CD4-positive, alpha-beta T cell treated with Interleukin-4 for 1 hour (primary cell): Measurements from ENCODE around the gene UCHL5.
"Not testable (repeated sequence)": the region's sequence is repeated elsewhere in the genome, so short reads cannot be mapped to it uniquely, and the experiment has no call there.

Experiments
- DNase-seq, 2 donors: peaks; one replicate each; pipeline ENCODE4 v3.0.0-alpha.2; 2020 to 2022

Gene UCHL5

DNA sequence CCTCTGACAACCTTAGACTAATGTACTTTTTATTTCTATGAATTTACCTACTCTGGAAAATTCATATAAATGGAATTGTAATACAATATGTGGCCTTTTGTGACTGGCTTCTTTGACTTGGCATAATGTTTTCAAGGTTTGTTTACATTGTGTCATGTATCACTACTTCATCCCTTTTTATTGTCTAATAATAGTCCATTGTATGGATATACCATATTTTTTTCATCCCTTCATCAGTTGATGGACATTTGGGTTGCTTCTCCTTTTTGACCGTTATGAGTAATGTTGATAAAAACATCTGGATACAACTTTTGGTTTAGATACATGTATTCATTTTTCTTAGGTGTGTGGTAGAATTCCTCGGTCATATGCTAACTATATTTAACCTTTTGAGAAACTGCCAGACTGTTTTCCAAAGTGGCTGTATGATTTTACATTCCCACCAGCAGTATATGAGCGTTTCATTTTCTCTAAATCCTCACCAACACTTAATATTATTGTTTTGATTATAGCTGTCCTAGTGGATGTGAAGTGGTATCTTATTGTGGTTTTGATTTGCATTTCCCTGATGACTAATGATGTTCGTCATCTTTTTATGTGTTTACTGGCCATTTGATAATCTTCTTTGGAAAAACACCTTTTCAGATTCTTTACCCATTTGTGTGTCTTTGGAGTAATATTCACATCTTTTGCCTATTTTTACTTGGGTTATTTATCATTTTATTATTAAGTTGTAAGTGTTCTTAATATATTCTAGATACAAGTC lies 3.7 kb upstream of the UCHL5 start:
- DNase-seq = peak in 1 of 2 donors; percentile 30

DNA sequence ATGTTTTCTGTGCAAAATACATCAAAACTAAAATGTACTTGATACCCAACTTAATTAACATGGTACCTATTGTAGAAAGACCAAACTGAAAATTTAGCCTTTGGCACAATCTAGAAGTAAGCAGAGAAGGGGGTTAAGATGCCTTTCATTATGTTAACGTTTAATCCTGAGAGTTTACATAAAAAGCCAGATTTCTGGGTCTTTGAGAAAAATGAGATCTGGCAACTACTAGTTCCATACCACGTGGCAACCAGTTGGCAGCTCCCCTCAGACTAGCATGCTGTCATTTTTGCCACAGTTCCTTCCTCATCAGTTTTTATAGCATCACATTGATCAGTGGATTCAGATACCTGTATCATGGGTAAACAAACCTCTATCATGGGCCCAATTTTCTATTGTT lies 1.8 kb upstream of the UCHL5 start:
- DNase-seq = peak in 1 of 2 donors; percentile 25

DNA sequence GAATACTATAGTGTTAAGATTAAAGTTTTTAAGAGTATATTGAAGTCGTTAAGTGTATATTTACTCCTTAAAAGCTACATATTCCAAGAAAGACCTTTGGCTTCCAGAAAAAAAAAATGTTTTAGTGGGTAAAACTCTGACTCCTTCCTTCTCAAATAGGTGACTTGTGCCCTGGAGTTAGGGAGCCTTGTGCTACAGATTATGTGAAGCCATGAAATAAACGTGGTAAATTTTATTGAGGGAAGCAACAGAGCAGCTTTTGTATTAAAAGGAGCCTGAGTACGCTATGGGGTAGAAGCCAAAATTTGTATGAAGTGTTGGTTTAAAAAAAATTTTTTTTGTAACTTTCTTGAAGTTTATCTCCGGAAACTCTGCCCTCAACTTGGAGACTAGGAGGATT lies 1.2 kb upstream of the UCHL5 start:
- no peak for DNase-seq

- DNase-seq = no peak
These were observed 899 bp upstream of the UCHL5 start for GRCh38 chr1:193060115-193060403.

DNA sequence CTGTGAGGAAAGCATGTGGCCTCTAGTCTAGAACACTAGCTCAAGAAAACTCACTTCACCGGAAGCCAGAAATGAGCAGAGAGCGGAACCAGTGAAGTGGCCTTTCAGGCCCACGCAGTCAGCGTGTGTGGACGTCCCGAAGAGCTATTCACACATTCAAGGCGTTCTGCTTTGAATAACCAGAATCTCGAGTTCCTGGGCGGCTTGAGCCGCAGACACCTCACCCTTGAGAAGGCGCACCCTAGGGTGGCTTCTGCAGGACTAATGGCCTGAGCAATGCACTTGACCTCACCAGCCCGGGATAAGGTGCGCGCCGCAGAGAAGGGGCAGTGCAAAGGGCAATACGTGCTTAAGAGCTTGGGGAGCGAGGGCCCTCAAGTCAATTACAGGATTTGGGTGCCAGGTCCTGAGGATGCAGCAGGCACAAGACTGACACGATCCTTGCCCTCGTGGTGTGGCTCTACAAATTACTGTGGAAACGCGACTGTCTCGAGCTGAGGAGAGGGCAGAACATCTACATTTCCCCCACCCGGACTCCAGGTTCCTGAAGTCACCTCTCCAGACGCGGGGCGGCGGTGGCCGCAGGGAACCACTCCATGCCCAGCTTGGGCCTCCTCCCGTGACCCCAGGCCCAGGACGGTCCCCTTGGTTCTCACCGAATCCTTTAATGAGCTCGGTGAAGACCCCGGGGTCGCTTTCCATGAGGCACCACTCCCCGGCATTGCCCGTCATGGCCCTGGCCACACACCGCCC lies 455 bp downstream of the UCHL5 start:
- DNase-seq = peak; percentile 61 to 66

DNA sequence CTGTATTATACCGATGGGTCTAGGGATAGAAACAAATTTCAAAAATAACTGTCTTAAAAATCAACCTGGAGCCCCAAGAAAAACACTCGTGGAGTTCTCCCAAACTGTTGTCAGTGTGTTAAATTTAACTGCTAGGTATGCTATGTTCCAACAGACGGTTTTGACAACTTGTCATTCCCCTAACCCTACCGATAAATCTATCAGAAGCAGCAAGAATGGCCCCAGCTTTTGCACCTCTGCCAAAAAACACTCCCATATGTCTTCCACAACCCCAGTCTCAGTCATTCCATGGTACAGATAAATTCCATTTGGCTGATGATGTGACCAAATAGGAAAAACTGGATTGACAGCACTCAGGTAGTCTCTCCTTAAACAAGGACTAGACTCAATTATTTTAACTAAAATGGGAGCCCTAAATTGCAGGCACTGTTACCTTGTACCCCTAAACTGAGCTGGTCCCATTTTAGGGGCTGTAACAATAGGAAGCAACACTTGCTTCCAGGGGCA lies 4.9 kb downstream of the UCHL5 start:
- no peak for DNase-seq

DNA sequence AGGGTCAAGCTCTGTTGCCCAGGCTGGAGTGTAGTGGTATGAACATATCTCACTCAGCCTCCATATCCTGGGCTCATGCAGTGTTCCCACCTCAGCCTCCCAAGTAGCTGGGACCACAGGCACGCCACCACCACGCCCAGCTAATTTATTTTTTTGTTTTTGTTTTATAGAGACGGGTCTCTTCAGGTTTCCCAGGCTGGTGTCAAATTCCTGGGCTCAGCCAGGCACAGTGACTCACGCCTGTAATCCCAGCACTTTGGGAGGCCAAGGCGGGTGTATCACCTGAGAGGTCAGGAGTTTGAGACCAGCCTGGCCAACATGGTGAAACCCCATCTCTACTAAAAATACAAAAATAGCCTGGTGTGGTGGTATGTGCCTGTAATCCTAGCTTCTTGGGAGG lies 10.2 kb downstream of the UCHL5 start:
- DNase-seq = not testable (repeated sequence)

- DNase-seq = no peak
These were observed 16.1 kb downstream of the UCHL5 start for GRCh38 chr1:193042766-193043691.

GRCh38 chr1:193040011-193040410 lies 19.1 kb downstream of the UCHL5 start:
- no peak for DNase-seq

GRCh38 chr1:193036337-193037047 lies 22.7 kb downstream of the UCHL5 start:
- no peak for DNase-seq

- DNase-seq = no peak
These were observed 25.6 kb downstream of the UCHL5 start for GRCh38 chr1:193033610-193034009.

- not testable (repeated sequence) for DNase-seq
These were observed 26.3 kb downstream of the UCHL5 start for GRCh38 chr1:193032643-193033427.

- DNase-seq = peak in 1 of 2 donors; percentile 16
These were observed 27.7 kb downstream of the UCHL5 start for GRCh38 chr1:193031431-193031830.

GRCh38 chr1:193030280-193030679 lies 28.9 kb downstream of the UCHL5 start:
- DNase-seq = no peak

DNA sequence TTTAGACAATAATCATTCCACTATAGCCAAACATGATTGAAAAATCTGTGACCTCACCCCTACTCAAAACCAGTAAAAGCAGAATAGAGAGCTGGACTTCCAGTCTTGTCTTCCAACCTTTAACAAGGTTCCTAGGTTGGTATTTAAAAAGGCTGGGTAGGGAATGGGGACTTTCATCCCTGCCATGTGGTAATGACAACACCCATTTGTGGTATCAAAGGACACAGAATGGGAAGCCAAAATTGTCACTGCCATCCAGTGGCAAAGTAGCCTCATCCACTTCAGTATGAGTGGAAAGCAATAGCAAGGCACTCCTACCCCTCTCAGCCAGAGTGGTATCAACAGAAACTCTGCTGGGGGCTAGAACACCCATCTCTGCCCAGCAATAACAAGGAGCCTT lies 33.9 kb downstream of the UCHL5 start:
- no peak for DNase-seq

- peak in 1 of 2 donors; percentile 62 for DNase-seq
These were observed 39.6 kb downstream of the UCHL5 start for GRCh38 chr1:193019442-193020026.

- no peak for DNase-seq
These were observed 42.4 kb downstream of the UCHL5 start for GRCh38 chr1:193016788-193017187.

DNA sequence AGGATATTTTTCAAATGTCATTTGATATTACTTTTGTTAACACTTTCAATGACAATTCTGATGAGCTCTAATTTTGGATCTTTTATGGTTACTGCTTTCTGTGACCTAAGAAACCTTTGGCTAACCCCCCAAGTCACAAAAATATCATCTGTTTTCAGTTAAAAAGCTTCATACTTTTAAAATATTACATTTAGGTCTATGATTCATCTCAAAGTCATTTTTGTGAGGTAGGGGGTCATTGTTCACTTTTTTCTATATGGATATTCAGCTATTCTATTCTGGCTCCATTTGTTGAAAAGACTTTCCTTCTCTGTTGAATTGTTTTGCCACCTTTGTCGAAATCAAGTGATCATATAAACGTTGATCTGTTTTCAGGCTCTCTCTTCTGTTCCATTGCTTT lies 44.8 kb downstream of the UCHL5 start:
- no peak for DNase-seq

DNA sequence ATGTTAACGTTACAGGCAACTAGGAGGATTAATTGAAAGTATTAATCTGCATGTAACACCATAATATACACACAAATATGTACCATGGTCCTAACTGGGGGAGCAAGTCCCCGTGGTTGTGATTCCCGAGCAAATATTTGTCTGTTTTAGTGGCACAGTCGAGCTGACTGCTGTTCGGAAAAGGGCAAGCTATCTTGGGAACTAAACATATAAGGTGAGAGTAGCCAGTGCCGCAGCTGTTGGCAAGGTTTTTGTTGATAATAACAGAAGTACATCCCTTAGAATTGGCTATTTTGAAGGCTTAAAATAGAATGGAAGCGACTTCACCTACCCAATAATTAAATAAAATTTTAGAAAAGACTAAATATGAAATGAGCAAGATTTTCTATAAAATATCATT lies 45.5 kb downstream of the UCHL5 start:
- DNase-seq = no peak

DNA sequence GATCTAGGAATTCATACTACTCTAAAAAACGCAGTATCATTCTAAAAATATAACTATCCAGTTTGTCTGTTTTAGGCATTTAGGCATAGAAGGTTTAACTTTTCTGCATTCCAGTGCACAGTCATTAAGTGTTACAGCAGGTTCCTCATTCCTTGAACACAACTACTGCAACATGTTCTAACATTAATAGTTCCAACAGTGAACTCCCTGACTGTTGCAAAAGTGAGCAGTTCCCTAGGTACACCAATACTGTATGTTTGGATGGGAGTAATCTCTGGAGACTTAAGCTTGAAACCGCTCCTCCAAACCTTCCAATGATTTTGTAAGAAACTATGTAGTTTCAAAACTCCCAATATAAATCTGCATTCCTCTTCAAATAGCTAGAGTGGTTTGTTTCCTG lies 46.2 kb downstream of the UCHL5 start:
- DNase-seq = no peak

GRCh38 chr1:193011406-193011805 lies 47.8 kb downstream of the UCHL5 start:
- DNase-seq = no peak
